CD4-positive, alpha-beta T cell treated with Interleukin-12 subunit alpha and Interleukin-12 subunit beta, for 1 hour (primary cell): ENCODE results near the gene DPAGT1.
A peak's percentile ranks its signal among the peaks of the same experiment; 100 is the strongest.
"Not testable (repeated sequence)": the region's sequence is repeated elsewhere in the genome, so short reads cannot be mapped to it uniquely, and the experiment has no call there.

Source experiments
- DNase-seq: peaks from one replicate; pipeline ENCODE4 v3.0.0-alpha.2; 2020

Gene DPAGT1

GRCh38 chr11:119101759-119102423 is at the start of gene DPAGT1:
Gene DPAGT1 (minus strand): TSS chr11:119101853. CDS start chr11:119101655, 198 bp downstream.
- peak; percentile 87 for DNase-seq

GRCh38 chr11:119149786-119150275 is 48.2 kb upstream of the DPAGT1 start:
- no peak for DNase-seq

GRCh38 chr11:119149018-119149785 is 47.5 kb upstream of the DPAGT1 start, which contains the start of gene ABCG4:
Gene ABCG4 (plus strand): TSS chr11:119149052. CDS start chr11:119149966, 914 bp downstream.
- DNase-seq = peak; percentile 23

- no peak for DNase-seq
Observed at GRCh38 chr11:119148720-119149017, 47.0 kb upstream of the DPAGT1 start.

GRCh38 chr11:119147604-119148333 is 46.1 kb upstream of the DPAGT1 start:
- DNase-seq = no peak

GRCh38 chr11:119145551-119145950 is 43.9 kb upstream of the DPAGT1 start:
- no peak for DNase-seq

- peak; percentile 39 for DNase-seq
Observed at GRCh38 chr11:119144825-119145486, 43.3 kb upstream of the DPAGT1 start.

GRCh38 chr11:119139276-119139675 is 37.6 kb upstream of the DPAGT1 start:
- DNase-seq = not testable (repeated sequence)

GRCh38 chr11:119134389-119134978 is 32.8 kb upstream of the DPAGT1 start:
- no peak for DNase-seq

GRCh38 chr11:119130662-119131061 is 29.0 kb upstream of the DPAGT1 start:
- no peak for DNase-seq

GRCh38 chr11:119126675-119127268 is 25.1 kb upstream of the DPAGT1 start:
- DNase-seq = no peak

- DNase-seq = no peak
Observed at GRCh38 chr11:119125821-119126220, 24.2 kb upstream of the DPAGT1 start.

- DNase-seq = no peak
Observed at GRCh38 chr11:119121811-119122124, 20.1 kb upstream of the DPAGT1 start.

- peak; percentile 100 for DNase-seq
Observed at GRCh38 chr11:119121008-119121810, 19.6 kb upstream of the DPAGT1 start, which contains the start of gene HINFP. Gene HINFP (plus strand): TSS chr11:119121580. CDS start chr11:119126945, 5,365 bp downstream.

- DNase-seq = no peak
Observed at GRCh38 chr11:119120639-119121007, 19.0 kb upstream of the DPAGT1 start.

- no peak for DNase-seq
Observed at GRCh38 chr11:119118946-119119345, 17.3 kb upstream of the DPAGT1 start.

- DNase-seq = no peak
Observed at GRCh38 chr11:119118227-119118626, 16.6 kb upstream of the DPAGT1 start.

GRCh38 chr11:119117004-119117706 is 15.5 kb upstream of the DPAGT1 start:
- DNase-seq = no peak

- DNase-seq = no peak
Observed at GRCh38 chr11:119116601-119117000, 14.9 kb upstream of the DPAGT1 start.

- DNase-seq = no peak
Observed at GRCh38 chr11:119116235-119116594, 14.6 kb upstream of the DPAGT1 start.
